Fibroblast of the conjunctiva (primary cell): ENCODE results near the gene LANCL2.

Source experiments
- DNase-seq: peaks from one replicate; pipeline ENCODE4 v3.0.0-alpha.2; 2010; ENCODE audit warnings: low read depth

Gene LANCL2

GRCh38 chr7:55438085-55438756 is 73.1 kb downstream of the LANCL2 start:
- DNase-seq: no peak

- DNase-seq: no peak
Measured at GRCh38 chr7:55438757-55439525, 73.8 kb downstream of the LANCL2 start.

GRCh38 chr7:55439627-55440026 is 74.5 kb downstream of the LANCL2 start:
- DNase-seq: no peak

GRCh38 chr7:55440040-55440690 is 75.0 kb downstream of the LANCL2 start:
- DNase-seq: no peak

GRCh38 chr7:55441002-55441401 is 75.9 kb downstream of the LANCL2 start:
- DNase-seq: no peak

GRCh38 chr7:55441774-55442522 is 76.8 kb downstream of the LANCL2 start:
- DNase-seq: peak; percentile 10

- DNase-seq: no peak
Measured at GRCh38 chr7:55444786-55445185, 79.6 kb downstream of the LANCL2 start.

- DNase-seq: no peak
Measured at GRCh38 chr7:55448526-55448925, 83.4 kb downstream of the LANCL2 start.

- no peak for DNase-seq
Measured at GRCh38 chr7:55449205-55449991, 84.3 kb downstream of the LANCL2 start.

GRCh38 chr7:55449992-55450535 is 84.9 kb downstream of the LANCL2 start:
- no peak for DNase-seq

- DNase-seq: no peak
Measured at GRCh38 chr7:55452971-55453370, 87.8 kb downstream of the LANCL2 start.

- no peak for DNase-seq
Measured at GRCh38 chr7:55457801-55458200, 92.7 kb downstream of the LANCL2 start.

- no peak for DNase-seq
Measured at GRCh38 chr7:55458351-55458750, 93.2 kb downstream of the LANCL2 start.

GRCh38 chr7:55463686-55464262 is 98.6 kb downstream of the LANCL2 start:
- no peak for DNase-seq

- no peak for DNase-seq
Measured at GRCh38 chr7:55464422-55464821, 99.3 kb downstream of the LANCL2 start.

GRCh38 chr7:55465691-55466090 is 100.6 kb downstream of the LANCL2 start:
- DNase-seq: no peak

GRCh38 chr7:55467047-55467593 is 102.0 kb downstream of the LANCL2 start:
- DNase-seq: no peak

- no peak for DNase-seq
Measured at GRCh38 chr7:55468495-55468894, 103.4 kb downstream of the LANCL2 start.

- DNase-seq: no peak
Measured at GRCh38 chr7:55469271-55469681, 104.1 kb downstream of the LANCL2 start.

- DNase-seq: no peak
Measured at GRCh38 chr7:55469721-55470120, 104.6 kb downstream of the LANCL2 start.

GRCh38 chr7:55470261-55470660 is 105.1 kb downstream of the LANCL2 start:
- no peak for DNase-seq
